GM12875 (cell line): ENCODE data around the gene USP17L24.
"Not testable (repeated sequence)": the region's sequence is repeated elsewhere in the genome, so short reads cannot be mapped to it uniquely, and the experiment has no call there.

Experiments used
- H3K4me3 ChIP-seq: one replicate; pipeline ENCODE4 v1.5.1; 2011; ENCODE audit warnings: low read depth, low read length, control low read depth

The USP17L24 gene

GRCh38 chr4:9324865-9325264 is at the start of gene USP17L24:
Gene USP17L24, plus strand, starts transcription at chr4:9325165. Its CDS starts 0 bp downstream, at chr4:9325165.
- not testable (repeated sequence) for H3K4me3 ChIP-seq

GRCh38 chr4:9324191-9324590 is 774 bp upstream of the USP17L24 start:
- H3K4me3 ChIP-seq: not testable (repeated sequence)

GRCh38 chr4:9329611-9330010 is 4.6 kb downstream of the USP17L24 start, which contains the start of gene USP17L25:
Gene USP17L25, plus strand, starts transcription at chr4:9329911. Its CDS starts 0 bp downstream, at chr4:9329911.
- H3K4me3 ChIP-seq: not testable (repeated sequence)

GRCh38 chr4:9334358-9334757 is 9.4 kb downstream of the USP17L24 start, which contains the start of gene USP17L26:
Gene USP17L26, plus strand, starts transcription at chr4:9334658. Its CDS starts 0 bp downstream, at chr4:9334658.
- H3K4me3 ChIP-seq: not testable (repeated sequence)

- H3K4me3 ChIP-seq: not testable (repeated sequence)
Measured at GRCh38 chr4:9339103-9339502, 14.1 kb downstream of the USP17L24 start, which contains the start of gene USP17L5. Gene USP17L5, plus strand, starts transcription at chr4:9339403. Its CDS starts 0 bp downstream, at chr4:9339403.

GRCh38 chr4:9343848-9344247 is 18.9 kb downstream of the USP17L24 start, which contains the start of gene USP17L27:
Gene USP17L27, plus strand, starts transcription at chr4:9344148. Its CDS starts 0 bp downstream, at chr4:9344148.
- not testable (repeated sequence) for H3K4me3 ChIP-seq

- H3K4me3 ChIP-seq: not testable (repeated sequence)
Measured at GRCh38 chr4:9348593-9348992, 23.6 kb downstream of the USP17L24 start, which contains the start of gene USP17L28. Gene USP17L28, plus strand, starts transcription at chr4:9348893. Its CDS starts 0 bp downstream, at chr4:9348893.

- not testable (repeated sequence) for H3K4me3 ChIP-seq
Measured at GRCh38 chr4:9350866-9351265, 25.9 kb downstream of the USP17L24 start.

GRCh38 chr4:9353338-9353737 is 28.4 kb downstream of the USP17L24 start, which contains the start of gene USP17L29:
Gene USP17L29, plus strand, starts transcription at chr4:9353638. Its CDS starts 0 bp downstream, at chr4:9353638.
- not testable (repeated sequence) for H3K4me3 ChIP-seq

- H3K4me3 ChIP-seq: not testable (repeated sequence)
Measured at GRCh38 chr4:9362829-9363228, 37.9 kb downstream of the USP17L24 start, which contains the start of gene USP17L30. Gene USP17L30, plus strand, starts transcription at chr4:9363129. Its CDS starts 0 bp downstream, at chr4:9363129.
